Activated CD8-positive, alpha-beta memory T cell treated with anti-CD3 and anti-CD28 coated beads for 4 hours (primary cell): ENCODE results near the gene ZBTB20.

Experiments used
- DNase-seq, 2 donors: peaks; one replicate each; pipeline ENCODE4 v3.0.0-alpha.2; 2020; ENCODE audit warnings: low read depth in 2 of 2

The ZBTB20 gene

GRCh38 chr3:114770874-114771273, 376.2 kb downstream of the ZBTB20 start:
- no peak for DNase-seq

- no peak for DNase-seq
Measured at GRCh38 chr3:114764056-114764492, 383.0 kb downstream of the ZBTB20 start.

GRCh38 chr3:114762144-114762543, 384.9 kb downstream of the ZBTB20 start:
- no peak for DNase-seq

GRCh38 chr3:114760679-114761078, 386.4 kb downstream of the ZBTB20 start:
- DNase-seq: no peak

GRCh38 chr3:114758831-114759699, 388.0 kb downstream of the ZBTB20 start:
- DNase-seq: no peak

- no peak for DNase-seq
Measured at GRCh38 chr3:114756506-114757279, 390.4 kb downstream of the ZBTB20 start.

GRCh38 chr3:114746502-114746901, 400.6 kb downstream of the ZBTB20 start:
- DNase-seq: no peak

GRCh38 chr3:114745322-114746240, 401.5 kb downstream of the ZBTB20 start:
- DNase-seq: no peak

GRCh38 chr3:114743746-114744485, 403.2 kb downstream of the ZBTB20 start:
- DNase-seq: no peak

GRCh38 chr3:114741066-114741465, 406.0 kb downstream of the ZBTB20 start:
- no peak for DNase-seq

GRCh38 chr3:114739627-114740026, 407.5 kb downstream of the ZBTB20 start:
- no peak for DNase-seq

GRCh38 chr3:114732353-114732752, 414.7 kb downstream of the ZBTB20 start:
- no peak for DNase-seq

GRCh38 chr3:114730397-114730796, 416.7 kb downstream of the ZBTB20 start:
- no peak for DNase-seq

GRCh38 chr3:114727373-114727772, 419.7 kb downstream of the ZBTB20 start:
- no peak for DNase-seq

- DNase-seq: no peak
Measured at GRCh38 chr3:114725966-114726365, 421.1 kb downstream of the ZBTB20 start.

GRCh38 chr3:114722530-114722929, 424.6 kb downstream of the ZBTB20 start:
- DNase-seq: no peak

- DNase-seq: no peak
Measured at GRCh38 chr3:114721864-114722263, 425.2 kb downstream of the ZBTB20 start.

- DNase-seq: no peak
Measured at GRCh38 chr3:114721209-114721608, 425.9 kb downstream of the ZBTB20 start.

GRCh38 chr3:114718898-114719210, 428.2 kb downstream of the ZBTB20 start:
- DNase-seq: no peak

GRCh38 chr3:114718071-114718897, 428.8 kb downstream of the ZBTB20 start:
- no peak for DNase-seq
